Right lobe of liver (tissue), 6 donors: ENCODE data around the gene PLET1. TPM values are rescaled to one million over a fixed set of nuclear protein-coding genes. Genes with fewer than 3 reads are reported as not detected.

Experiments
- ATAC-seq, 4 donors: fragments of 200-7000 bp; cut with Tn5 transposase; one replicate each; pipeline ENCODE4 v1.9.1; 2020; ENCODE audit warnings: mild to moderate bottlenecking in 4 of 4, moderate library complexity in 4 of 4
- DNase-seq, 3 donors: peaks; one replicate each; pipeline ENCODE4 v3.0.0-alpha.2; 2020
- H3K27ac ChIP-seq, 3 donors: fragments of 200-600 bp; one replicate each; pipeline ENCODE4 v1.8.0; 2022
- H3K27me3 ChIP-seq, 2 donors: fragments of 200-600 bp; one replicate each; pipeline ENCODE4 v1.8.0; 2022
- H3K36me3 ChIP-seq, 4 donors: fragments of 200-600 bp; sonication (generic) in 1 of 4; one replicate each; pipeline versions ENCODE4 v1.5.1 to v1.8.0; 2017 to 2022; ENCODE audit warnings: control low read depth in 1 of 4
- H3K4me1 ChIP-seq, 4 donors: fragments of 200-600 bp; sonication (generic) in 1 of 4; one replicate each; pipeline versions ENCODE4 v1.5.1 to v1.8.0; 2017 to 2022; ENCODE audit warnings: control low read depth in 1 of 4
- H3K4me3 ChIP-seq, 3 donors: fragments of 200-600 bp; one replicate each; pipeline ENCODE4 v1.8.0; 2022
- H3K9me3 ChIP-seq, 4 donors: fragments of 200-600 bp; sonication (generic) in 1 of 4; one replicate each; pipeline versions ENCODE4 v1.5.1 to v1.8.0; 2017 to 2022; ENCODE audit warnings: control low read depth in 1 of 4
- POLR2A ChIP-seq: fragments of 450-650 bp; IDR thresholded peaks from one replicate; pipeline ENCODE4 v1.6.1; 2017; ENCODE audit warnings: antibody characterized with exemption, mild to moderate bottlenecking
- WGBS: methylation state at CpG from one replicate; pipeline ENCODE4 v1.1.6; 2018; ENCODE audit warnings: low coverage, low lambda C conversion rate; ENCODE audit not compliant: insufficient coverage; ENCODE audit errors: missing lambda C conversion rate; 5-methylcytosine and 5-hydroxymethylcytosine counted together
- intact Hi-C, 2 donors: fragments of 100-400 bp; cut with DNase I; formaldehyde crosslinking; loops; one replicate each; pipeline versions ENCODE4 v1.11.2 to v1.14.1; 2022
- long read RNA-seq: library from polyadenylated mRNA; unstranded; transcript quantifications from one replicate; pipeline ENCODE4 v2.0.0, GENCODE V29; 2019
- total RNA-seq, 6 experiments: library from RNA; depleted of rRNA in 2 of 6; stranded (reverse); fragments of >200 nt in 2 of 6; fragmentation: NEBNext Ultra II Directional in 3 of 6; extraction: Animal tissue kit (Norgen Biotek cat#: 25700) in 3 of 6; gene quantifications; one replicate each; pipeline versions ENCODE4 v1.1.0 to v1.2.4, GENCODE V29; 2016 to 2023
- TF ChIP-seq, protein P1 (sequence below), 4 donors: fragments of 200-600 bp in 3 of 4; fragments of 450-650 bp in 1 of 4; IDR thresholded peaks; one replicate each; pipeline versions ENCODE4 v1.5.1 to v1.8.0; 2016 to 2022; ENCODE audit warnings: antibody characterized with exemption in 4 of 4, mild to moderate bottlenecking in 2 of 4
- donor health status: DM: no; HTN: yes; CAD: no.
- donor health status: DM: no; HTN: no; CAD: no.
- donor health status: DM: no; HTN: no; CAD: no.
- donor health status: DM: no; HTN: yes; CAD: no.
- donor health status: DM: no; HTN: yes; CAD: no.

Gene PLET1
- total RNA-seq = not detected
- long read RNA-seq = 0 reads

- ATAC-seq = no peak
- no peaks in the 10 kb centered on the region for H3K36me3 ChIP-seq
- no peak within 1 kb of the TSS for H3K27ac ChIP-seq
- no peaks in the 10 kb centered on the region for H3K27me3 ChIP-seq
- TF ChIP-seq POLR2A = no peak
- TF ChIP-seq, protein P1, sequence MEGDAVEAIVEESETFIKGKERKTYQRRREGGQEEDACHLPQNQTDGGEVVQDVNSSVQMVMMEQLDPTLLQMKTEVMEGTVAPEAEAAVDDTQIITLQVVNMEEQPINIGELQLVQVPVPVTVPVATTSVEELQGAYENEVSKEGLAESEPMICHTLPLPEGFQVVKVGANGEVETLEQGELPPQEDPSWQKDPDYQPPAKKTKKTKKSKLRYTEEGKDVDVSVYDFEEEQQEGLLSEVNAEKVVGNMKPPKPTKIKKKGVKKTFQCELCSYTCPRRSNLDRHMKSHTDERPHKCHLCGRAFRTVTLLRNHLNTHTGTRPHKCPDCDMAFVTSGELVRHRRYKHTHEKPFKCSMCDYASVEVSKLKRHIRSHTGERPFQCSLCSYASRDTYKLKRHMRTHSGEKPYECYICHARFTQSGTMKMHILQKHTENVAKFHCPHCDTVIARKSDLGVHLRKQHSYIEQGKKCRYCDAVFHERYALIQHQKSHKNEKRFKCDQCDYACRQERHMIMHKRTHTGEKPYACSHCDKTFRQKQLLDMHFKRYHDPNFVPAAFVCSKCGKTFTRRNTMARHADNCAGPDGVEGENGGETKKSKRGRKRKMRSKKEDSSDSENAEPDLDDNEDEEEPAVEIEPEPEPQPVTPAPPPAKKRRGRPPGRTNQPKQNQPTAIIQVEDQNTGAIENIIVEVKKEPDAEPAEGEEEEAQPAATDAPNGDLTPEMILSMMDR (IDR thresholded peaks at IDR 0.05) = no peak
- no peak within 1 kb of the TSS for H3K4me3 ChIP-seq
- H3K4me1 ChIP-seq = no peaks in the 10 kb centered on the region
- intact Hi-C loops = no loop called here
- WGBS = 100% methylated on average over 2 of the region's 2 CpGs
- H3K9me3 ChIP-seq = no peaks in the 10 kb centered on the region
- DNase-seq = no peak
These were observed at the start of gene PLET1 for GRCh38 chr11:112260490-112260889. Gene PLET1 (minus strand): TSS chr11:112260860. CDS start chr11:112260589, 271 bp downstream.

GRCh38 chr11:112310419-112310818 lies 49.8 kb upstream of the PLET1 start:
- H3K27ac ChIP-seq = no peak overlapping the region
- H3K27me3 ChIP-seq = no peaks in the 10 kb centered on the region
- no peak for DNase-seq
- 38% methylated on average over 2 of the region's 2 CpGs for WGBS
- H3K4me3 ChIP-seq = no peak overlapping the region
- H3K36me3 ChIP-seq = no peaks in the 10 kb centered on the region
- H3K4me1 ChIP-seq = no peaks in the 10 kb centered on the region
- intact Hi-C loops = no loop called here
- ATAC-seq = peak in 2 of 4 donors; percentile 19 to 44
- no peaks in the 10 kb centered on the region for H3K9me3 ChIP-seq
- TF ChIP-seq, protein P1 (IDR thresholded peaks at IDR 0.05) = no peak
- TF ChIP-seq POLR2A = no peak

DNA sequence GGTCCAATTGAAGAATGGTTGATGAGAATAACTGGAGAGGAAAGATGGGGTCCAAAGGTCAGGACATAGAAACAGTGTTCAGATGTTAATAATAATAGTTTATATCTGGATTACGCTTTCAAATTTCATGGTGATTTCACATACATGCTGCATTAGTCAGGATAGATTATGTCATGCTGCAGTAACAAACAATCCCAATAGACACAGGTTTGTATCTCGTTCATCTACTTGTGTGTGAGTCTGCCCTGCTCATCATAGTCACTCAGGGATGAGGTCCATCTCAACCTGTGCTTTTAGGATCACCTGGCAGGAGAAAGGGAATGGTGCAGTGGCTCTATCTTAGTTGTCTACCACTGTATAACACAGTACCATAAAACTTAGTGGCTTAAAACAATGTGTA lies 48.0 kb upstream of the PLET1 start:
- Histone ChIP-seq H3K36me3 (no peaks in the 10 kb centered on the region), H3K4me1 (no peaks in the 10 kb centered on the region), H3K4me3 (no peak overlapping the region), H3K9me3 (no peaks in the 10 kb centered on the region), H3K27ac (no peak overlapping the region), H3K27me3 (no peaks in the 10 kb centered on the region)
- TF ChIP-seq, protein P1 (IDR thresholded peaks at IDR 0.05) = no peak
- TF ChIP-seq POLR2A = no peak
- WGBS = 80% methylated on average over 2 of the region's 2 CpGs
- ATAC-seq (no peak), DNase-seq (no peak)
- intact Hi-C loops = no loop called here

DNA sequence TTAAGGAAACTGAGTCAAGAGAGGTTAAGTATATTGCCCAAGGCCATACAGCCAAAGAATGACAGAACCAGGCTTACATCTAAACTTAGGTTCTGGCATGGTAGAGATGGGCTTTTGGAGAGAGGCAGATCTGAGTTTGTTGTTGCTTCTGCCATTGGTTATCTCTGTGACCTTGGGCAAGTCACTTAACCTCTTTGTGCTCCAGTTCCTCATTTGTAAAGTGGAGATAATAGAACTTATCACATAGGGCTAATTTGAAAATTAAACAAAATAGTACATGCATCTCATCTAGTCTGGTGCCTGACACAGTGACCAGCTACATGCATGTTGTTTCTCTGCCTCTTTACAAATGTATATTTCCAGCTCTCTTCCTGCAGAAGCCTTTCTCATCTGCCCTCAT lies 47.0 kb upstream of the PLET1 start:
- H3K27ac ChIP-seq = no peak overlapping the region
- H3K9me3 ChIP-seq = no peaks in the 10 kb centered on the region
- peaks cover 0 to 4% (median 0%) of the 10 kb centered on the region in 4 donors for H3K4me1 ChIP-seq
- H3K27me3 ChIP-seq = no peaks in the 10 kb centered on the region
- intact Hi-C loops = no loop called here
- H3K4me3 ChIP-seq = no peak overlapping the region
- no peaks in the 10 kb centered on the region for H3K36me3 ChIP-seq
- DNase-seq (no peak), ATAC-seq (no peak)
- TF ChIP-seq POLR2A = no peak
- TF ChIP-seq, protein P1 (IDR thresholded peaks at IDR 0.05) = no peak

- Histone ChIP-seq H3K27me3 (no peaks in the 10 kb centered on the region), H3K36me3 (no peaks in the 10 kb centered on the region), H3K9me3 (no peaks in the 10 kb centered on the region), H3K4me3 (no peak overlapping the region), H3K27ac (no peak overlapping the region), H3K4me1 (peaks cover 0 to 12% (median 1%) of the 10 kb centered on the region in 4 donors)
- WGBS = 89% methylated on average over 1 of the region's 1 CpG
- intact Hi-C loops = no loop called here
- DNase-seq = no peak
- ATAC-seq = no peak
- no peak for TF ChIP-seq POLR2A
- TF ChIP-seq, protein P1 (IDR thresholded peaks at IDR 0.05) = no peak
These were observed 45.6 kb upstream of the PLET1 start for GRCh38 chr11:112306230-112306629.
